HG03571 (cell line): Measurements from ENCODE around the gene CDC25B.

Experiments used
- ATAC-seq: cut with Tn5 transposase; IDR thresholded peaks from one replicate; pipeline ENCODE4 v1.9.1; 2021; ENCODE audit not compliant: unreplicated experiment

CDC25B gene

GRCh38 chr20:3795511-3796468 lies at the start of gene CDC25B:
CDC25B (plus strand) TSS chr20:3796310; CDS start chr20:3796532, 222 bp downstream.
- peak; percentile 57 for ATAC-seq

GRCh38 chr20:3747471-3747870 lies 48.6 kb upstream of the CDC25B start:
- no peak for ATAC-seq

GRCh38 chr20:3748073-3748472 lies 48.0 kb upstream of the CDC25B start:
- ATAC-seq = no peak

- ATAC-seq = no peak
Measured at GRCh38 chr20:3749087-3749688, 46.9 kb upstream of the CDC25B start.

GRCh38 chr20:3749689-3750531 lies 46.2 kb upstream of the CDC25B start:
- ATAC-seq = no peak

GRCh38 chr20:3751305-3751674 lies 44.8 kb upstream of the CDC25B start:
- no peak for ATAC-seq

GRCh38 chr20:3751675-3752385 lies 44.3 kb upstream of the CDC25B start:
- no peak for ATAC-seq

- no peak for ATAC-seq
Measured at GRCh38 chr20:3752386-3752759, 43.7 kb upstream of the CDC25B start.

- ATAC-seq = no peak
Measured at GRCh38 chr20:3753098-3753497, 43.0 kb upstream of the CDC25B start.

GRCh38 chr20:3753501-3754275 lies 42.4 kb upstream of the CDC25B start:
- no peak for ATAC-seq

GRCh38 chr20:3754276-3754630 lies 41.9 kb upstream of the CDC25B start:
- no peak for ATAC-seq

- no peak for ATAC-seq
Measured at GRCh38 chr20:3755269-3755668, 40.8 kb upstream of the CDC25B start.

- no peak for ATAC-seq
Measured at GRCh38 chr20:3755814-3756480, 40.2 kb upstream of the CDC25B start.

- no peak for ATAC-seq
Measured at GRCh38 chr20:3757268-3757667, 38.8 kb upstream of the CDC25B start.

GRCh38 chr20:3758566-3758965 lies 37.5 kb upstream of the CDC25B start:
- no peak for ATAC-seq

GRCh38 chr20:3759316-3759823 lies 36.7 kb upstream of the CDC25B start:
- ATAC-seq = no peak

- ATAC-seq = no peak
Measured at GRCh38 chr20:3759884-3760283, 36.2 kb upstream of the CDC25B start.

- no peak for ATAC-seq
Measured at GRCh38 chr20:3760655-3761348, 35.3 kb upstream of the CDC25B start.
